GM12874 (cell line): Measurements from ENCODE around the gene GOLGA7B.

Experiments used
- CTCF ChIP-seq: IDR thresholded peaks from 2 replicates; pipeline ENCODE4 v1.5.1; 2011; ENCODE audit warnings: low read depth, mild to moderate bottlenecking, control low read depth, low read length, moderate library complexity; ENCODE audit not compliant: insufficient read depth

The GOLGA7B gene

DNA sequence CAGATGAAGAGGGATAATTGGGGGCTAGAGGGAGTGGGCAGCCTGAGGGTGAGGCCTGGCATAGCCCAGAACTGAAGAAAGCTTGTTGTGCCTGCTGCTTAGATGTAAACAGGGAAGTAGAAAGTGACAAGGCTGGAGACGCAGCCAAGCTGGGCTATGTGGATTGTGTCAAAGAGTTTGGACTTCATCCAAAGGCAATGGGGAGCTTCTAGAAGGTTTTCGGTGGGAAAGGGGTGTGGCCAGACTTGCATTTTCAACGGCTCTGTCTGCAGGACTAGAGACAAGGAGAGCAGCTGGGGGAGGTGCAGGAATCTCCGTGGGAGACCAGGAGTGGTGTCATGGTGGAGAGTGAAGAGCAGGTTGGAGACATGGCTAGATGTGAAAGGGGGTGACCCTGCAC is 48.8 kb downstream of the GOLGA7B start:
- no peak for TF ChIP-seq CTCF

DNA sequence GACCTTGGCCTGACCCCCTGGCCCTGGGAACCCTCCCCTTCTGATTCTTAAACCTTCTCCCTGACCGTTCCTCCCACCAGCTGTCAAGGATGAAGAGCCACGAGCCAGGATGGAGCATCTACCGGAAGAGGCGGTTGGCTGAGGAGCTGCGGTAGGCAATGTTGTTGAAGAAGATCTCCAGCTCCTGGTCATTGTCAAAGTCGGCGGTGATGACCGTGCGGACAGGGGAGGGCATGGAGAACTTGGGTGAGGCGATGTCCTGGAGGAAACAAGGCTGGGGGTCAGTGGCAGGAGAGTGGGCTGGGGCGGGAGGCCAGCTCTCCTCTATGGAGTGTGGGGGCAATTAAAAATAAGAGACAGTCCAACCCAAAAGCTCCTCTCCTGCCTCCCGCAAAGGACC is 51.7 kb downstream of the GOLGA7B start:
- no peak for TF ChIP-seq CTCF

DNA sequence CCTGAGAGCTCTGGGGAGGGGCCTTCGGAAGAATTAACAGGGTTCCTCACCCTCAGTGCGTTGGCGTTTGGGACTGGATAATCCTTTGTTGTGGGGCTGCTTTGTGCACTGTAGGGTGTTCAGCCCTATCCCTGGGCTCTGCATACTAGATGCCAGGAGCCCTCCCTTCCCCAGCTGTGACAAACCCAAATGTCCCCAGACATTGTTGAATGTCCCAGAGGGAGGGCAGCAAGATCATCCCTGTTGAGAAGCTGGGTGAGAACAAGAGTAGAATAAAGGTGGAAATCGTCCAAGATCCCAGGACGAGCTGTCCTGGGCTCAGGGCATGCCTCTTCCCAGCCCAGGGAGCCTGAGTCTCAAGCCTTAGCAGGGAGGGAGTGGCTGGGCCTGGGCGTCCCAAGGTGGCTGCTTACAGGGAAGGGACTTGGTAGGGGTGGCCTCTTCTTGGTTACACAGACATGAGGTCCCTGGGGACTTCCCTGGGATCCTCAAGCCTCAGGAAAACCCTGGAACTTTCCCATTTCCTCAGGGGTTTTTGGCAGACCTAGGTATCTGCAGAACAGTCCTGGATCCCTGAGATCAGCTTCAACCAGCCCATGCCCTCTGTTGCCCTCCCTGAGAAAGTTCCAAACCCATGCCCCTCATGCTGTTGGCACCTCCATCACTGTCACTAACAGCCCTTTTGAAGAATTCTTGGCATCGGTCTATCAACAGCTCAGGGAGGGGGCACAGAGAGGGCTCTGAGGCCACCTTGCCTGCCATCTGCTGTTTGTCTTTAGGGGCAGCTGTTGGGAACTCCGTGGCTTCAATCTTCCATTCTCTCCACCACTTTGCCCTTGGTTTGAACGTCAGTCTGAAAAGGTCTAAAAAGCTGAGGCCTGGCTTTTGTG is 53.7 kb downstream of the GOLGA7B start:
- TF ChIP-seq CTCF = no peak

DNA sequence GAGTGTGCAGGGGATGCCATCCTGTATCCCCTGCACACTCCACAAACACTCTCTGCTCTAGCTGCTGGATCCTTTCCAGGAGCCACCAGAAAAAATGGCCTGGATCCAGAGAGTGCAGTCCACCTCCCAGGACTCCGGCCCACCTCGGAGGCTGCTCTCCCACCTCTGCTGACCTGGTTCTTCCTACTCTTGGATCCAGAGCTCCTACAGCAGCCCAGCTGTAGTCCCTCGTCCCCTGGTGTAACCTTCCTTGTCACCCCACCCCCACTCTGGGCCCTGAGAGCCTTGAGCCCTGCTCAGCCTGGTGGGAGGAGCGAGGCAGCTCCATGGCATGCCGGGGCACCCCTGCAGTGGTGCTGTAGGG is 54.4 kb downstream of the GOLGA7B start:
- no peak for TF ChIP-seq CTCF

DNA sequence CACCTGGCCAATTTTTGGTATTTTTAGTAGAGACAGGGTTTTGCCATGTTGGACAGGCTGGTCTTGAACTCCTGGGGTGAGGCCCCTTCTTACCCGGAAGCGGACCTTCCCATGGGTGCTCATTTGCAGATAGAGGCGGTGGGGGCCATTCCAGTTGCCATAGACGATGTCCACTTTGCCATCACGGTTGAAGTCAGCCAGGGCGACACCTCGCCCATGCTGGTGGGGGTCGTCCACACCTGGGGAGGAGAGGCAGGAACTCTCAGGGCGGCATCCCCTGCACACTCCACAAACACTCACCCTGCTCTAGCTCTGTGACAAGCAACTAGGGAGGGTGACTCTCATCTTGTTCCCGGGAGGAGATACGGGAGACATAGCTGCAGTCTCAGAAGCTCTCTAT is 54.9 kb downstream of the GOLGA7B start:
- TF ChIP-seq CTCF = no peak

DNA sequence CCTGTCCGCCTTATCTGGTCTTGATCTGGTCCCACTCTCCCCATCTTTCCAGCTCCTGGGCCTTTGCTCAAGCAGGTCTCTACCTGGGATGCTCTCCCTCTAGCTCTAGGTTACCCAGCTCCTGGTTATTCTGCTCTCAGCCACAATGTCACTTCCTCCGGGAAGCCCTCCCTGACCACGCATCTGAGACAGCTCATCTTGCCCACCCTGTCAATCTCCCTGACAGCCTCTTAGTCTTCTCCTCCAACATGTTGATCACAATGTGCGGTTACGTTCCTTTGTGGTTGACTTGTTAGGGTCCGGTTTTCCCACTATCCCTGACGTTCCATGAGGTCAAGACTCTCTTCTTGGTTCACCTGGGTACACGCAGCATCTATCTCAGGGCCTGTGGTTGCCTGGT is 55.6 kb downstream of the GOLGA7B start:
- TF ChIP-seq CTCF = no peak

- TF ChIP-seq CTCF = no peak
These were observed 57.6 kb downstream of the GOLGA7B start for GRCh38 chr10:97907211-97907610.
